HG02798 (cell line): ENCODE measurements around the gene SLC45A3.
A peak's percentile ranks its signal among the peaks of the same experiment; 100 is the strongest.

Source experiments
- ATAC-seq: cut with Tn5 transposase; IDR thresholded peaks from one replicate; pipeline ENCODE4 v1.9.1; 2021; ENCODE audit warnings: mild to moderate bottlenecking; ENCODE audit not compliant: unreplicated experiment, poor library complexity

Gene SLC45A3

DNA sequence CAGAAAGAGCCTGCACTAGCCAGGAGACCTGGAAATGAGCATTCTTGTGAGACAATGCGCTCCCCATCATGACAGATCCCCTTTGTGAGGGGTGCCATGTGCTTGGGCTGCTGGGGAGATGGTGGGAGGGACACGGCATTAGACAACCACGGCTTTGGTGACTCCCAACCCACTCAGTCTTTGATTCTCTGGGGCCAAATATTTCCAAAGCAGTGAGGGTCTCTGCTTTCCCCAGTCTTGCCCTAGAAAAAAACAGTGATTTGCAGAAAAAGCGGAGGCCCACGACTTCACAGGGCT, 10.2 kb downstream of the SLC45A3 start:
- no peak for ATAC-seq

DNA sequence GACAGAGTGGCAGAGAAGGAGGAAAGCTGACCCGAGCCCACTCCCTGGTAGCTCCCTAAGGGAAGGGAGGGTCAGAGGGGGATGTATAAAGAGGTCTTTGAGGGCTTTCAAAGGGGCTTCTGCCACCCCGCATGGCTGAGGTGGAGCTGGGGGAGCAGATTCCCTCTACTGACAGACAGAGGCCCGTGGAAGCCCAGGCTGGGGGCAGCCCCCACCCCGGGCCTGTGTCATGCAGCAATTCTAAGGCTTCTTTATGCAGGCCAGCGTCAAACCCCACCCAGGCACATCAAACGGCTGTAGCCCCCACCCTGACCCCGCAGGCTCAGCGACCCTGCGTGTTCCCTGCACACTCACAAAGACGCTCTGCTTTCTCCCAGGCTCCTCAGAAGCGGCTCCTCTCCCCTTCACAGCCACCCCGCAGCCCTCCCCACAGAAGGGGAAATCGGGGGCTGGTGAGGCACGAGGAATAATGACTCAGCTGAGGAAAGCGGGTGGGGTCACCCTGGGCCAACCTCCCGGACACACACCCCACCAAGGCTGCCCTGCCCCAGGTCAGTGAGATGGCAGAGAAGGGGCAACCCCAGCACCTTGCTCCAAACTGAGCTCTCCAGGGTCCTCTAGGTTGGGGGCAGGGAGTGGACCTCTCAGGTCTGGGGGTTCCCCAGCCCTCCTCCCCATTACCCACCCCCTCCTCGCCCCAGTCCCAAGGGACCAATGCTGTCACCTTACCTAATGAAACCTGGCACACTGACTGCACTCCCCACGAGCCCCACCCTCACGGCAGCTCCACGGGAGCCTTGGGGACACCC, 10.8 kb downstream of the SLC45A3 start:
- peak; percentile 32 for ATAC-seq

DNA sequence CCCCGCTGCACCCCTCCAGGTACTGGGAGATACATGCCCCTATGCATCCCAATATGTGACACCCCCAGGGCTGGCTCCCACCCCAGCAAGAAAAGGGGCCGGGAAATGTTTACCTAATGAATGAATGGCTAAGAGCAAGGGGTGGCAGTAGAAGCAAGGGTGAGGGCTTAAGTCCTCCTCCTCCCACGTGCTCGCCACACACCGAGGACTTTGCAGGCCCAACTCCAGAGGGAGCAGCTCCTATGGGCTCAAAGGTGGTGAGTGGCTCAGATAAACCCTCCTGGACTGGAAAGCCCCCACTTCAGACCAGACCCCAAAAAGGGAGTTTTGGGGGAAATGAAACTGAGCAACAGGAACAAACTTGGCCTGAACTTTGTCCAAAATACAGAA, 11.4 kb downstream of the SLC45A3 start:
- ATAC-seq = peak; percentile 37

DNA sequence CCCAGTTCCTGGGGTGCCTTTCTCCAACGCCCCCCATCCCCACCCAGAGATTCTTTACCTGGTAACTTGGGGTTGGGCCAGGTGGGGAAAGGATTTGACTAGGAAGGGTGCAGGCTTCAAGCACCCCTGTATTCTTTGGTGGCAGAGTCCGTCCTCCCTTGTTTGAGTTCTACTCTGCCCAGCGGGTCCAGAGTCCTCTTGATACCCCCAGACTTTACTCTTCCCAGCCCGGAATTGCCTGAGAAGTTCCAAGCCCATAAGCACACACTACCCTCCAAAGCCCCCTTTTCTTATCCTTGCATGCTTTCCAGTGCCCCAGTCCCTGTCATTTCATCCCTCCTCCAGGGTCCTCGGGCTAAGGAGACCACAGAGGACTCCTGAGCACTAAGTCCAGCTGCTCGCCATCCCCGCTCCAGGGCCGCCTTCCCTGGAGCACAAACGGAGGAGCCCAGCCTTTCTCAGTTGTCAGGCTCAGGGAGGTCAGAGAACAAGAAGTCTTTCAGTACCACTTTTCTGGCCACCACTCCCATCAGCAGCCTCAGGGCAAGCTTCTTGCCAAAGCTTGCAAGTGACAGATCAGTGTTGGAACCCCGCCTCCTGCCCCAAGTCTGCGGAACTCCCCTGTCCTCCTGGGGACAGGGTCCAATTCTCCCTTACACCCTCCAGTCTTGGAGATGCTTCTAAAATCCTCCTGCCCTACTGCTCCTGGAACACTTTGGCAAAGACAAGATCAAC, 12.2 kb downstream of the SLC45A3 start:
- ATAC-seq = no peak

- ATAC-seq = no peak
Observed at GRCh38 chr1:205666372-205667166, 13.7 kb downstream of the SLC45A3 start.

DNA sequence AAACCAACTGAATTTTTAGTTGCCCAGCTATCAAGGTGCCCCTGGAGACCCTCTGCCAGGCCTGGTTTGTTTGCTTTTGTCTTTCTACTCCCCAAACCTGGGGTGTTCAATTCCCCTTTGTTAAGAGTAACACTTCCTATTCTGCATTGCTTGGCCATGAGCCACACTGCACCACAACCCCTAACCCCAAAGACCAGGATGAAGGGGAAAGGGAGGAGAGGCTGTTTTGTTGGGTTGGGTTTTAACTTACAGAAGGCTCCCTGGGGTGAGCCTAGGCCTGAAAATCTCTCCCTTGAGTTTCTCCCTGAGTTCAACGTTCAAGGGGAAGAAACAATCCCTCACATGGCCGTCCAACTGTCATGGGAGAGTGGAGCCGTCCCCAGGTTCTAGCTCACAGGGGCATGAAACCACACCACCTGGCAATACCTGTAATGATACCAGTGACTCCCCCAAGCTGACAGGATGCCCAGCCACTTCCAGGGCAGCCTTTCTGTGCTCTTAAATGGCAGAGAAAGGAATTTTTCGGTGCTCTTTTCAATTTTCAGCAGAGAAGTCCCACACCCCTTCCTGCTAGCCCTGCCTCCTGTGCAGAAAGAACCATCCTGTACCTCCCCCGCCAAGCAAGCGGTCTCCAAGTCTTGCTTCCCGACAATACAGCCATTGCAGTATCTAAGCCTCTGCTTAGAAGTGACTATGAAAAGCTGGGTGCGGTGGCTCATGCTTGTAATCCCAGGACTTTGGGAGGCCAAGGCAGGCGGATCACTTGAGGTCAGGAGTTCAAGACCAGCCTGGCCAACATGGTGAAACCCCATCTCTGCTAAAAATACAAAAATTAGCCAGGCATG, 14.9 kb downstream of the SLC45A3 start:
- ATAC-seq = no peak

DNA sequence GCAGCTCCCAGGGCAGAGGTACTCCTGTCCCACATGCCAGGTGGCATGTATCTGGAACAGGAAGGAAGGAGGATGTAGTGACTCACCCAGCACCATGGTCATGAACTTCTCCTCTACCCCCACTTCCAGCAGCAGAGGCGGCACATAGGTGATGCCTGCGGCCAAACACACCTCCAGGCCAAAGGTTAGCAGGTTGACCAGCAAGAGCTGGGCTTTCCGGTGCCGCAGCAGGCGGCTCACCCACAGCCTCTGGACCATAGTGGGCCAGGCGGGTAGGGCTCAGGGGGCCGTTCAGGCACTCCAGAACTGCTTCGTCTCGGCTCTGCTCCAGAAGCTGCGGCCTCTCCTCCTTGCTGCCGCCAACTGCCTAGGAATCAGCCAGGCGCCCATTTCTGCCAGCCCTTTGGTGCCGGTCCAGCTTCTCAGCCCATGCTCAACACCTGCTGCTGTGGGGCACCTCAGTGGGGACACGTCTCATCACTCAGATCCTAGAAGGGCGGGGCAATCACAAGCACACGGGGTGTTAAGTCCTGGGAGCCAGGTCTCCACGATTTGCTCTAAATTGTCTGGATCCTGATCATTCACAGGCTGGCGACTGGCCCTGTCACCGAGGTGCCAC, 15.8 kb downstream of the SLC45A3 start:
- no peak for ATAC-seq

DNA sequence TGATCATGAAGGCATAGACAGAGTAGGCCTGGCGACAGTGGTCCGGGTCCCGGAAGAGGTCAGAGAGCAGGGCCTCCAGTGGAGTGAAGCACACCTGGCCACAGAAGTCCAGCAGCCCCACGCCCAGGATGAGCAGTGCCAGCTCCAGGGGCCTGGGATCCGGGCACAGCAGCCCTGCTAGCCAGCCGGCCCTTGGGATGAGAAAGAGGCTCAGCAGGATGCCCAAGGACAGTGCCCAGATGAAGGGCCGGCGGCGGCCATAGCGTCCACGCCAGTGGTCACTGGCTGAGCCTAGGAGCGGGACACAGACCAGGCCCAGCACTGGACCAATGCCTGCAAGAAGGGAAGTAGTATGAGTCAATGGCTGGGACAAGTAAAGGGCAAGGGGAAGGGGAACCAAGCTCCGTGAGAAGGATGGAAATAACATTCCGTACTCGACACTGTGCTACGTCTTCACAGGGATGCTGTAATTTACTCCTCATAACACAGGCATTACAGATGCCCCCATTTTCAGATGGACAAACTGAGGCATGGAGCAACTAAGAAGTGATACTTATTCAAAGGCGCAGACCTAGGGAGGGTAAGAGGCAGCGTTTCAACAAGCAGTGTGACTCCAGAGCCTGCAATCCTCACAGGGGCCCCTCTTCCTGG, 16.9 kb downstream of the SLC45A3 start:
- no peak for ATAC-seq

GRCh38 chr1:205662791-205663190, 17.5 kb downstream of the SLC45A3 start:
- ATAC-seq = no peak

GRCh38 chr1:205662135-205662738, 18.1 kb downstream of the SLC45A3 start:
- ATAC-seq = no peak

DNA sequence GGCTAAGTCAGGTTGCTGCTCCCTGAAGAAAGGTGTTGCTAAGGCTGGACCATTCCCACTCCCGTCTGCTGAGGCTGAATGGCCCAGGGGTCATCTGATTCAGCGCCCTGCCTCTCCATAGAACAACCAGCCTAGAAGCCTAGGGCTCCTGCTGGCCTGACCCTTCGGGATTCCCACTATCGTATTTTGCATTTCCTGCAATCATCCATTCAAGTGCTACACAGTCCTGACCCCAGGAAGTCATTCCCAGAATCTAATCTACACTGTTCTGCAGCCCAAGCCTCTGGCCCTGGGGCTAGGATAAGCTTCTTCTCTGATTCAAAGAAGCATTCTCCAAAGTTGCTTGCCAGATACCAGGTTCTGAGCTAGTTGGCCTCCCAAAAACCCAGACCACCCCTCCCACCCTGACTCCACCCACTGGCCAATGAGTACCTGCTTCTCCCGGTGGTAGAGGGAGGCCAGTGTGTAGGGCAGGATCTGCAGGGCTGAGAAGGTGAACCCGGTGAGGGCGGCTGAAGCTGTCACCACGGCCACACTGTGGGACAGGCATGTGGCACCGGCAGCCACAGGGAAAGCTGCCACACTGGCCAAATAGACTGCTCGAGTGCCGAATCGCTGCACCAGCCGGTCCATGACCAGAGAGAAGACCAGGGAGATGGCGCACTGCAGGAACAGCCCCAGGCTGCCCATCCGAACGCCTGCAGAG, 18.7 kb downstream of the SLC45A3 start:
- no peak for ATAC-seq

DNA sequence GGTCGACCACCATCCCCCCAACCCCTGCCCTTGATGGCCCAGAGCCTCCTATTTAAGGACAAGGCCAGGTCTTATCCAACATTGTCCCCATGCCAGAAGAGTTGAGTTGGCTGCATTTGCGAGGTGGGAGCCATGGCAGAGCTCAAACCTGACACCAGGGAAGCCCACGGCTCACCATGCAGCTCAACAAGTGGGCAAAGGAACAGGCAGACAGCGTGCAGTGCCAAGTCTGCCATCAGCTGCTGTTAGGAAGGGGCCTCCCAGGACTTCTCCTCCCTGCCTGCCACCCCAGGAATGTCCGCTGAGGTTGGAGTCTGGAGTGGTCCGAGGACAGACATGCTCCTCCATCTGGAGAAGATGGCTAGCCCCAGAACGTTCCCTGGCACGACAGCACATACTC, 19.9 kb downstream of the SLC45A3 start:
- no peak for ATAC-seq

DNA sequence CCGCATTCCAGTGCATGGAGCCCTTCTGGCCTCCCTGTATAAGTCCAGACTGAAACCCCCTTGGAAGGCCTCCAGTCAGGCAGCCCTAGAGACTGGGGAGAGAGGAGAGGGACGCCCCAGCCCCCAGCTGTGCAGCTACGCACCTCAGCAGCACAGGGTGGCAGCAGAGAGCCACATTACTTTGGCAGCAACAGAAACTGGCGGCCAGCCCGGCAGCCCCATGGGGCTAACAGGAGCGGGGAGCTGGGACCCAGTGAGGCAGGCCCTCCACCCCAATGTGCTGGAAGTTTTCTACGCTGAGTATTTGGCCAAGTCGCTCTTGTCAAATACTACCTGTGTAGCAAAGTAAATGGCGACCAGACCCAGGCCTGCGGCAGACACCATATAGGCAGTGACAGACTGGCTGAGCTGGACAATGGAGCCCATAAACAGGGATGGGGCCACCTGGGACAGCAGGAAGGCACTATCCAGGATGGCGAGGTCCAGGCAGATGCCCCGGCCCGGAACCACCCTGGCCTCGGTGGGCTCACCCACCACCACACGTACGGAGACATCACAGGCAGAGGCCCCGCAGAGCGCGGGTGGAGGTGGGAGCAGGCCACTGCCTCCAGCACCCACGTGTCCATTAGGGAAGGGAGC, 21.2 kb downstream of the SLC45A3 start:
- ATAC-seq = peak; percentile 78

GRCh38 chr1:205656236-205656635, 24.1 kb downstream of the SLC45A3 start:
- ATAC-seq = no peak

DNA sequence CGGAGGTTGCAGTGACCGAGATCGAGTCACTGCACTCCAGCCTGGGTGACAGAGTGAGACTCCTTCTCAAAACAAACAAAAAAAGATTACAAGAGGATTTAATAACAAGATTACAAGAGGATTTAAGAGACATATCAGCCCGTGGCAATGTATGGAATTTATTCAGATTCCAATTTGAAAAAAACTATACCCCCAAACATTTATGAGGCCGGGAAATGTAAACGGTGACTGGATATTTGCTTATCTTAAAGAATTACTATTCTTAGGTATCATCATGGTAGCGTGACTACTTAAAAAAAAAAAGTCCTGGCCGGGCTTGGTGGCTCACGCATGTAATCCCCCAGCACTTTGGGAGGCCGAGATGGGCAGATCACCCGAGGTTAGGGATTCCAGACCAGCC, 27.3 kb downstream of the SLC45A3 start:
- ATAC-seq = no peak

DNA sequence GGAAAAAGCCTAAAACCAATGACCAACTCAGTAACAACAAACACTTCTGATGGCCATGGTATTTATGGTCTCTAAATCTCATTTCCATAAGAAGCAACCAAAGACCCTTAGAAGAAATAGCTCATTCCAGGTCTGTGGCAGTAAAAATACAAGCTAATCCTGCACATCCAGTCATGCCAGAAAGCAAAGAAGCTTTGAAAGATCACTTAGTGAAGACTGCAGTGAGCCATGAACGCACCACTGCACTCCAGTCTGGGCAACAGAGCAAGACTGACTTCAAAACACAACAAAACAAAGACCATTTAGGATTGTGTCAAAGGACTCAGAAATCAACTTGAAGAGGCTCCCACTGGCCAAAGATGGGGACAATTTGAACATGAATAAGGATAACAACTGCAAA, 30.1 kb downstream of the SLC45A3 start:
- ATAC-seq = no peak

DNA sequence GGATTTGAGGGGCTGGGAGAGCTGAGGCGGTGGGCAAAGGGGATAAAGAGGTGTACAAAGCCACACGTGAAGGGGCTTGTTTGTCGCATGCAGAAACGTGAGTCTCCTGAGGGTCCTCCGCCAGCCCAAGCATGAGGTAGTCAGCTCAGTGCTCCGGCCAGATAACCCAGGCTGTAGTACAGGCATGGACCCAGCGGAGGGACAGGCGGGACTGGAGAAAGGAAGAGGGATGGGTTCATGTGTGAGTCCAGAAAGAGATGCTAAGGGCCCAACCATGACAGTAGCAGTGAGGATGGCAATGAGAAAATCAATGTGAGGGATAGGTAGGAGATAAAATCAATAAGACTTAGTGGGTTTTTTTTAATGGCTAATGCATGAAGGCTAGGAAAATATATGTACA, 34.8 kb downstream of the SLC45A3 start:
- ATAC-seq = no peak
